K562 (cell line): Measurements from ENCODE around the gene SRPK2. TPM values are rescaled to one million over a fixed set of nuclear protein-coding genes. Genes with fewer than 3 reads are reported as not detected.

Experiments used
- ATAC-seq: fragments of 200-7000 bp; cut with Tn5 transposase; 3 replicates; pipeline ENCODE4 v1.9.1; 2020; ENCODE audit warnings: moderate library complexity
- BruUV-seq: library from RNA; stranded (reverse); fragments of 400-500 nt; replicated peaks from 2 replicates; lab custom pipeline; 2021; lab: Mats Ljungman, UMichigan
- CTCF ChIA-PET: fragments of 300-600 bp; formaldehyde crosslinking; extraction: SDS; loops from one replicate; lab custom pipeline; 2021; ENCODE audit warnings: low intra/inter-chr PET ratio; lab: Yijun Ruan, JAX
- POLR2A ChIA-PET: fragments of 300-600, 350-650 bp; sonication (Branson Sonifier 250); formaldehyde crosslinking; extraction: SDS; loops from one replicate; lab custom pipeline; 2021; ENCODE audit warnings: antibody characterized with exemption, inconsistent platforms; lab: Yijun Ruan, JAX
- DNase-seq, 4 experiments: peaks; one replicate each; pipeline versions ENCODE4 v3.0.0 to v3.0.0-alpha.2; 2011 to 2018; ENCODE audit warnings: low spot score in 3 of 4, mixed read lengths in 3 of 4; ENCODE audit errors: extremely low read depth in 1 of 4
- FAIRE-seq: peaks from 2 replicates; lab custom pipeline; 2011; peaks lifted over from hg19 to GRCh38; lab: Jason Lieb, UNC
- H2AFZ ChIP-seq: 2 replicates; pipeline ENCODE4 v1.6.0; 2011; ENCODE audit warnings: low read depth, low read length, control low read depth, inconsistent platforms
- H3K27ac ChIP-seq: fragments of 200-600 bp; 3 replicates; pipeline ENCODE4 v1.8.0; 2011; ENCODE audit warnings: low read depth, mild to moderate bottlenecking, control low read depth, inconsistent platforms, low read length, moderate library complexity, mixed read lengths; ENCODE audit errors: extremely low read depth
- H3K27me3 ChIP-seq, 2 experiments: fragments of 300-600 bp in 1 of 2; 2 replicates in 1 of 2; 3 replicates in 1 of 2; pipeline versions ENCODE4 v1.6.0 to v1.8.0; 2011; ENCODE audit warnings: inconsistent platforms in 2 of 2, low read length in 2 of 2, mild to moderate bottlenecking in 1 of 2, mixed read lengths in 1 of 2, moderate library complexity in 1 of 2; ENCODE audit not compliant: control insufficient read depth in 2 of 2, insufficient read depth in 2 of 2
- H3K36me3 ChIP-seq: fragments of 300-600 bp; 3 replicates; pipeline ENCODE4 v1.8.0; 2011; ENCODE audit warnings: mild to moderate bottlenecking, low read length, inconsistent platforms; ENCODE audit not compliant: control insufficient read depth, insufficient read depth
- H3K4me1 ChIP-seq, 2 experiments: fragments of 200-600 bp in 1 of 2; replicated peaks in 1 of 2; 2 replicates in 1 of 2; 3 replicates in 1 of 2; pipeline versions ENCODE4 v1.5.1 to v1.8.0; 2011; ENCODE audit warnings: inconsistent platforms in 2 of 2, low read length in 2 of 2, mild to moderate bottlenecking in 1 of 2, mixed read lengths in 1 of 2, moderate library complexity in 1 of 2; ENCODE audit not compliant: control insufficient read depth in 2 of 2, insufficient read depth in 2 of 2
- H3K4me2 ChIP-seq: 2 replicates; pipeline ENCODE4 v1.6.1; 2011; ENCODE audit warnings: low read length, control low read depth, inconsistent platforms, mixed read lengths; ENCODE audit not compliant: insufficient read depth
- H3K4me3 ChIP-seq: fragments of 200-600 bp; sonication (generic), shearing (Covaris generic); 2 replicates; pipeline ENCODE4 v1.5.1; 2016; ENCODE audit warnings: control low read depth, inconsistent platforms
- H3K79me2 ChIP-seq: fragments of 200-600 bp; 3 replicates; pipeline ENCODE4 v1.8.0; 2011; ENCODE audit warnings: low read length, inconsistent platforms; ENCODE audit not compliant: control insufficient read depth, insufficient read depth
- H3K9ac ChIP-seq, 2 experiments: 2 replicates each; pipeline versions ENCODE4 v1.6.0 to v1.6.1; 2011; ENCODE audit warnings: low read depth in 2 of 2, low read length in 2 of 2, control low read depth in 1 of 2, inconsistent platforms in 1 of 2, mild to moderate bottlenecking in 1 of 2, mixed read lengths in 1 of 2; ENCODE audit not compliant: insufficient read depth in 1 of 2
- H3K9me1 ChIP-seq: one replicate; pipeline ENCODE4 v1.6.0; 2011; ENCODE audit warnings: inconsistent platforms, mild to moderate bottlenecking, low read length, moderate library complexity; ENCODE audit not compliant: control insufficient read depth, insufficient read depth
- H3K9me3 ChIP-seq: replicated peaks from 2 replicates; pipeline ENCODE4 v1.5.1; 2011; ENCODE audit warnings: low read depth, low read length, inconsistent platforms; ENCODE audit not compliant: control insufficient read depth, insufficient read depth
- H4K20me1 ChIP-seq: replicated peaks from 2 replicates; pipeline ENCODE4 v1.6.1; 2011; ENCODE audit warnings: low read length, inconsistent platforms, mixed read lengths; ENCODE audit not compliant: control insufficient read depth, insufficient read depth
- BRF1 ChIP-seq: IDR thresholded peaks from 3 replicates; pipeline ENCODE4 v1.6.1; 2011; ENCODE audit warnings: borderline replicate concordance, mild to moderate bottlenecking; ENCODE audit not compliant: insufficient read length; ENCODE audit errors: extremely low read depth
- FOXJ2 ChIP-seq: fragments of 200-800 bp; sonication (Bioruptor generic); IDR thresholded peaks from 2 replicates; pipeline ENCODE4 v1.6.1; 2016; ENCODE audit warnings: missing genetic modification characterization, missing compliant biosample characterization
- HMGN3 ChIP-seq: IDR thresholded peaks from 2 replicates; pipeline ENCODE4 v1.6.1; 2011; ENCODE audit warnings: borderline replicate concordance, low read depth, mild to moderate bottlenecking, mixed read lengths, low read length; ENCODE audit not compliant: insufficient read length; ENCODE audit errors: extremely low read depth
- HSF4 ChIP-seq: fragments of 250-450 bp; sonication (Bioruptor Pico); IDR thresholded peaks from 2 replicates; pipeline ENCODE4 v2.1.2; 2022; ENCODE audit warnings: mild to moderate bottlenecking, moderate library complexity, borderline replicate concordance
- KLF13 ChIP-seq: fragments of 450-650 bp; IDR thresholded peaks from 2 replicates; pipeline ENCODE4 v1.6.1; 2016; ENCODE audit warnings: missing genetic modification characterization, low read depth, mild to moderate bottlenecking, missing compliant biosample characterization, moderate library complexity, borderline replicate concordance
- NCOA6 ChIP-seq: fragments of 450-650 bp; IDR thresholded peaks from 2 replicates; pipeline ENCODE4 v1.6.1; 2017; ENCODE audit warnings: mild to moderate bottlenecking
- POU5F1 ChIP-seq: fragments of 150-350 bp; IDR thresholded peaks from 2 replicates; pipeline ENCODE4 v1.6.1; 2014; ENCODE audit warnings: borderline replicate concordance, low read length, low read depth, mild to moderate bottlenecking; ENCODE audit not compliant: partially characterized antibody
- ZNF143 ChIP-seq: sonication (generic); formaldehyde crosslinking; IDR thresholded peaks from 2 replicates; pipeline ENCODE4 v1.9.0; 2022; ENCODE audit warnings: mild to moderate bottlenecking, missing genetic modification reagents
- WGBS: fragments of 100-300 bp; shearing (Covaris generic); methylation state at CpG from one replicate; pipeline ENCODE4 v1.1.6; 2016; ENCODE audit warnings: low coverage, mixed read lengths; ENCODE audit not compliant: insufficient coverage; ENCODE audit errors: missing lambda C conversion rate; 5-methylcytosine and 5-hydroxymethylcytosine counted together
- in situ Hi-C: fragments of 300-500 bp; cut with MboI; formaldehyde crosslinking; loops from 4 replicates; pipeline ENCODE4 v1.15.0; 2018; ENCODE audit warnings: inconsistent platforms, mixed read lengths
- intact Hi-C: fragments of 100-400 bp; cut with micrococcal nuclease; formaldehyde crosslinking; loops from 2 replicates; pipeline ENCODE4 v1.14.2; 2022
- polyA plus RNA-seq, 8 experiments: library from polyadenylated mRNA; depleted of rRNA in 4 of 8; stranded (reverse) in 5 of 8; unstranded in 3 of 8; fragments of >200 nt; fragmentation: Nextera tagmentation in 2 of 8; fragmentation: Illumina TruSeq in 1 of 8; extraction: Ambion mirVana in 2 of 8; extraction: Trizol in 1 of 8; gene quantifications; 2 replicates each; pipeline versions ENCODE4 v1.2.1 to v1.2.3, GENCODE V29; 2011 to 2014; ENCODE audit warnings: inconsistent platforms in 1 of 8, missing spikeins in 1 of 8
- total RNA-seq, 7 experiments: library from RNA; depleted of rRNA in 6 of 7; stranded (reverse); fragments of >200 nt in 6 of 7; fragmentation: Illumina TruSeq in 2 of 7; extraction: Trizol in 2 of 7; gene quantifications; 2 replicates each; pipeline versions ENCODE4 v1.2.1 to v1.2.3, GENCODE V29; 2011 to 2021; ENCODE audit warnings: low replicate concordance in 1 of 7
- TF ChIP-seq, protein P1 (sequence below), 2 experiments: fragments of 250-450 bp in 1 of 2; fragments of 450-650 bp in 1 of 2; sonication (Bioruptor Pico) in 1 of 2; IDR thresholded peaks; 2 replicates each; pipeline versions ENCODE4 v1.6.1 to v1.8.0; 2016 to 2021; ENCODE audit warnings: mild to moderate bottlenecking in 2 of 2, moderate library complexity in 2 of 2, missing compliant biosample characterization in 1 of 2, missing genetic modification characterization in 1 of 2
- TF ChIP-seq, protein P2 (sequence below): fragments of 450-650 bp; IDR thresholded peaks from 2 replicates; pipeline ENCODE4 v1.6.1; 2016; ENCODE audit warnings: mild to moderate bottlenecking, moderate library complexity

Gene SRPK2
- total and polyA plus RNA-seq, 9 of the 15 experiments (the other 6 are each of a cell fraction or from before 2014, with no cell fraction given) = 21.5 to 44.7 (median 33.3) TPM

DNA sequence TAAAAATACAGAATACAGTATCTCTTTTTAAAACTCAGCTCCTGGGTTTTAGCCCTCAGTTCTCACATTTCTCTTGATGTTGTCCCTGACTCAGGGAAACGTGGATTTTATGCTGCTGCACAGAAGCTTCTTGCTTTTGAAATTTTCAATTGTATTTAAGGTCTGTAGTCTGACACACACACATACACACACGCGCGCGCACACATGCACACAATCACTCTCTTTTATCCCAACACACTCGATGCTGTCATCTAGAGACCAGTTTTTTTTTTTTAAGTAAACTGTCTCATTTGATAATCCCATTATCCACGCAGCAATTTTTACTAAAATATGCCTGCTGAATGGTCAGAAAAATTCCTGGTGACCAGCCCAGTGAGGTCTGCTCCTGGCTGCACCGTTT lies 266.1 kb downstream of the SRPK2 start:
- H3K79me2 ChIP-seq = no peaks in the 10 kb centered on the region
- FAIRE-seq = no peak
- no peaks in the 10 kb centered on the region for H3K9me1 ChIP-seq
- no peak overlapping the region for H3K4me2 ChIP-seq
- H3K27ac ChIP-seq = no peak overlapping the region
- no peak overlapping the region for H3K4me3 ChIP-seq
- H3K27me3 ChIP-seq = no peaks in the 10 kb centered on the region
- POLR2A ChIA-PET = interaction anchor here (0.8 to 1.9 kb wide), 3 partner anchors 9 to 123 kb away, joined by 3 to 10 read pairs (median 3); no protein-coding TSS in a partner anchor
- 0 out of 2 replicates have a peak, but pooled peaks cover 3% of the 10 kb centered on the region for H4K20me1 ChIP-seq
- in situ Hi-C loops = no loop called here
- CTCF ChIA-PET = no interaction called here
- no peaks in the 10 kb centered on the region for H3K4me1 ChIP-seq
- no peak overlapping the region for H3K9ac ChIP-seq
- intact Hi-C loops = no loop called here
- no peaks in the 10 kb centered on the region for H3K9me3 ChIP-seq
- peaks cover 28% of the 10 kb centered on the region; the same call in 2 of the 3 replicates for H3K36me3 ChIP-seq
- WGBS = 75% methylated on average over 8 of the region's 8 CpGs
- no peak for ATAC-seq
- no peak for DNase-seq
- H2AFZ ChIP-seq = no peak overlapping the region
- BruUV-seq = no TSS peak
- TF ChIP-seq HMGN3 (no peak), ZNF143 (CRISPR knock-in tag) (no peak), POU5F1 (no peak), BRF1 (no peak), FOXJ2 (tag) (no peak), KLF13 (tag) (no peak), NCOA6 (no peak), HSF4 (no peak)
- TF ChIP-seq, protein P1, sequence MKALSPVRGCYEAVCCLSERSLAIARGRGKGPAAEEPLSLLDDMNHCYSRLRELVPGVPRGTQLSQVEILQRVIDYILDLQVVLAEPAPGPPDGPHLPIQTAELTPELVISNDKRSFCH (CRISPR knock-in tag; IDR thresholded peaks at IDR 0.05) = no peak
- TF ChIP-seq, protein P1 (tag; IDR thresholded peaks at IDR 0.05) = no peak
- TF ChIP-seq, protein P2, sequence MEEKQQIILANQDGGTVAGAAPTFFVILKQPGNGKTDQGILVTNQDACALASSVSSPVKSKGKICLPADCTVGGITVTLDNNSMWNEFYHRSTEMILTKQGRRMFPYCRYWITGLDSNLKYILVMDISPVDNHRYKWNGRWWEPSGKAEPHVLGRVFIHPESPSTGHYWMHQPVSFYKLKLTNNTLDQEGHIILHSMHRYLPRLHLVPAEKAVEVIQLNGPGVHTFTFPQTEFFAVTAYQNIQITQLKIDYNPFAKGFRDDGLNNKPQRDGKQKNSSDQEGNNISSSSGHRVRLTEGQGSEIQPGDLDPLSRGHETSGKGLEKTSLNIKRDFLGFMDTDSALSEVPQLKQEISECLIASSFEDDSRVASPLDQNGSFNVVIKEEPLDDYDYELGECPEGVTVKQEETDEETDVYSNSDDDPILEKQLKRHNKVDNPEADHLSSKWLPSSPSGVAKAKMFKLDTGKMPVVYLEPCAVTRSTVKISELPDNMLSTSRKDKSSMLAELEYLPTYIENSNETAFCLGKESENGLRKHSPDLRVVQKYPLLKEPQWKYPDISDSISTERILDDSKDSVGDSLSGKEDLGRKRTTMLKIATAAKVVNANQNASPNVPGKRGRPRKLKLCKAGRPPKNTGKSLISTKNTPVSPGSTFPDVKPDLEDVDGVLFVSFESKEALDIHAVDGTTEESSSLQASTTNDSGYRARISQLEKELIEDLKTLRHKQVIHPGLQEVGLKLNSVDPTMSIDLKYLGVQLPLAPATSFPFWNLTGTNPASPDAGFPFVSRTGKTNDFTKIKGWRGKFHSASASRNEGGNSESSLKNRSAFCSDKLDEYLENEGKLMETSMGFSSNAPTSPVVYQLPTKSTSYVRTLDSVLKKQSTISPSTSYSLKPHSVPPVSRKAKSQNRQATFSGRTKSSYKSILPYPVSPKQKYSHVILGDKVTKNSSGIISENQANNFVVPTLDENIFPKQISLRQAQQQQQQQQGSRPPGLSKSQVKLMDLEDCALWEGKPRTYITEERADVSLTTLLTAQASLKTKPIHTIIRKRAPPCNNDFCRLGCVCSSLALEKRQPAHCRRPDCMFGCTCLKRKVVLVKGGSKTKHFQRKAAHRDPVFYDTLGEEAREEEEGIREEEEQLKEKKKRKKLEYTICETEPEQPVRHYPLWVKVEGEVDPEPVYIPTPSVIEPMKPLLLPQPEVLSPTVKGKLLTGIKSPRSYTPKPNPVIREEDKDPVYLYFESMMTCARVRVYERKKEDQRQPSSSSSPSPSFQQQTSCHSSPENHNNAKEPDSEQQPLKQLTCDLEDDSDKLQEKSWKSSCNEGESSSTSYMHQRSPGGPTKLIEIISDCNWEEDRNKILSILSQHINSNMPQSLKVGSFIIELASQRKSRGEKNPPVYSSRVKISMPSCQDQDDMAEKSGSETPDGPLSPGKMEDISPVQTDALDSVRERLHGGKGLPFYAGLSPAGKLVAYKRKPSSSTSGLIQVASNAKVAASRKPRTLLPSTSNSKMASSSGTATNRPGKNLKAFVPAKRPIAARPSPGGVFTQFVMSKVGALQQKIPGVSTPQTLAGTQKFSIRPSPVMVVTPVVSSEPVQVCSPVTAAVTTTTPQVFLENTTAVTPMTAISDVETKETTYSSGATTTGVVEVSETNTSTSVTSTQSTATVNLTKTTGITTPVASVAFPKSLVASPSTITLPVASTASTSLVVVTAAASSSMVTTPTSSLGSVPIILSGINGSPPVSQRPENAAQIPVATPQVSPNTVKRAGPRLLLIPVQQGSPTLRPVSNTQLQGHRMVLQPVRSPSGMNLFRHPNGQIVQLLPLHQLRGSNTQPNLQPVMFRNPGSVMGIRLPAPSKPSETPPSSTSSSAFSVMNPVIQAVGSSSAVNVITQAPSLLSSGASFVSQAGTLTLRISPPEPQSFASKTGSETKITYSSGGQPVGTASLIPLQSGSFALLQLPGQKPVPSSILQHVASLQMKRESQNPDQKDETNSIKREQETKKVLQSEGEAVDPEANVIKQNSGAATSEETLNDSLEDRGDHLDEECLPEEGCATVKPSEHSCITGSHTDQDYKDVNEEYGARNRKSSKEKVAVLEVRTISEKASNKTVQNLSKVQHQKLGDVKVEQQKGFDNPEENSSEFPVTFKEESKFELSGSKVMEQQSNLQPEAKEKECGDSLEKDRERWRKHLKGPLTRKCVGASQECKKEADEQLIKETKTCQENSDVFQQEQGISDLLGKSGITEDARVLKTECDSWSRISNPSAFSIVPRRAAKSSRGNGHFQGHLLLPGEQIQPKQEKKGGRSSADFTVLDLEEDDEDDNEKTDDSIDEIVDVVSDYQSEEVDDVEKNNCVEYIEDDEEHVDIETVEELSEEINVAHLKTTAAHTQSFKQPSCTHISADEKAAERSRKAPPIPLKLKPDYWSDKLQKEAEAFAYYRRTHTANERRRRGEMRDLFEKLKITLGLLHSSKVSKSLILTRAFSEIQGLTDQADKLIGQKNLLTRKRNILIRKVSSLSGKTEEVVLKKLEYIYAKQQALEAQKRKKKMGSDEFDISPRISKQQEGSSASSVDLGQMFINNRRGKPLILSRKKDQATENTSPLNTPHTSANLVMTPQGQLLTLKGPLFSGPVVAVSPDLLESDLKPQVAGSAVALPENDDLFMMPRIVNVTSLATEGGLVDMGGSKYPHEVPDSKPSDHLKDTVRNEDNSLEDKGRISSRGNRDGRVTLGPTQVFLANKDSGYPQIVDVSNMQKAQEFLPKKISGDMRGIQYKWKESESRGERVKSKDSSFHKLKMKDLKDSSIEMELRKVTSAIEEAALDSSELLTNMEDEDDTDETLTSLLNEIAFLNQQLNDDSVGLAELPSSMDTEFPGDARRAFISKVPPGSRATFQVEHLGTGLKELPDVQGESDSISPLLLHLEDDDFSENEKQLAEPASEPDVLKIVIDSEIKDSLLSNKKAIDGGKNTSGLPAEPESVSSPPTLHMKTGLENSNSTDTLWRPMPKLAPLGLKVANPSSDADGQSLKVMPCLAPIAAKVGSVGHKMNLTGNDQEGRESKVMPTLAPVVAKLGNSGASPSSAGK = no peak
